GM12891 (cell line): ENCODE results near the gene KCNMB3.

Experiments used
- PAX5 ChIP-seq: IDR thresholded peaks from 2 replicates; pipeline ENCODE4 v1.6.1; 2011; ENCODE audit warnings: low read length, moderate library complexity, mild to moderate bottlenecking; ENCODE audit not compliant: insufficient read depth, severe bottlenecking
- POLR2A ChIP-seq: IDR thresholded peaks from 2 replicates; pipeline ENCODE4 v1.6.1; 2011; ENCODE audit warnings: low read depth, low read length, control low read depth
- POLR2AphosphoS5 ChIP-seq: IDR thresholded peaks from 2 replicates; pipeline ENCODE4 v1.6.1; 2011; ENCODE audit warnings: low read depth, low read length, control low read depth
- POU2F2 ChIP-seq: IDR thresholded peaks from 2 replicates; pipeline ENCODE4 v1.6.1; 2011; ENCODE audit warnings: low read depth, mild to moderate bottlenecking, control low read depth, low read length, moderate library complexity
- SPI1 ChIP-seq: IDR thresholded peaks from 2 replicates; pipeline ENCODE4 v1.6.1; 2011; ENCODE audit warnings: low read depth, low read length, control low read depth
- TAF1 ChIP-seq: IDR thresholded peaks from 2 replicates; pipeline ENCODE4 v1.6.1; 2011; ENCODE audit warnings: low read depth, low read length, control low read depth

DNA sequence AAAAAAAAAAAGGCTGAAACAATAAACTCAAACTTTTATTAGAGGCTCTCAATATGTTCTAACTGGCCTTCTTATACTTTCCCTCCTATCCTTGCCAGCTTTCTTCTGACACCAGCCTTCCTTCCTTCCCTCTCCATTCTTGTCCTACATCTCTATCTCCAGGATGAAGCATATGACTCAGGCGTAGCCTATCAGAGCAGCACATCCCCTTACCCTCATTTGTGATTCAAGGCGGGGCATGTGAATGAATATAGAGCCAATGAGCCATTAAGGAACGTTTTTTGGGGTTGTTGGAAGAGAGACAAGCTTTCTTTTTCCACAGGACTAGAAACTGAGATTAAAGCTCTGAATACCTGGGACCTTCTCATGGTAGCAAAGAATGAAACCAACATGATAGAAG, 25.1 kb upstream of the KCNMB3 start:
- no peak for TF ChIP-seq POLR2A
- no peak for TF ChIP-seq POLR2AphosphoS5
- TF ChIP-seq TAF1 = no peak
- no peak for TF ChIP-seq PAX5
- no peak for TF ChIP-seq POU2F2
- no peak for TF ChIP-seq SPI1
